Right lung (tissue), 10 donors: ENCODE data around the gene ADSL. TPM values are rescaled to one million over a fixed set of nuclear protein-coding genes. Genes with fewer than 3 reads are reported as not detected.
A peak's percentile ranks its signal among the peaks of the same experiment; 100 is the strongest.
"Not testable (repeated sequence)": the region's sequence is repeated elsewhere in the genome, so short reads cannot be mapped to it uniquely, and the experiment has no call there.

ENCODE experiments used
- DNase-seq, 2 donors: peaks; one replicate each; pipeline ENCODE4 v3.0.0-alpha.2; 2013
- long read RNA-seq, 8 donors: transcript quantifications; one replicate each; lab custom pipeline, GENCODE V29; 2026
- polyA plus RNA-seq, 5 donors: library from polyadenylated mRNA; unstranded; fragments of 120-200 nt; gene quantifications; one replicate each; pipeline versions ENCODE4 v1.2.1 to v1.2.3, GENCODE V29; 2013; ENCODE audit warnings: inconsistent platforms in 1 of 5, low replicate concordance in 1 of 5; ENCODE audit not compliant: insufficient read length in 5 of 5, insufficient read depth in 1 of 5

The ADSL gene
- 100 to 1,000 TPM in 2 of 5 donors, 10 to 100 TPM in 3; 94.3 to 114 (median 99.8) TPM for polyA plus RNA-seq
- long read RNA-seq, donor 1, full-length matches to known transcripts, result 28 of 64 reads
- long read RNA-seq, donor 1, partial matches to known transcripts, result 36 of 64 reads
- long read RNA-seq, donor 1, other reads (novel, unspliced or antisense), result 0 of 64 reads
- long read RNA-seq, donor 2, full-length matches to known transcripts, result 13 of 39 reads
- long read RNA-seq, donor 2, partial matches to known transcripts, result 26 of 39 reads
- long read RNA-seq, donor 2, other reads (novel, unspliced or antisense), result 0 of 39 reads
- long read RNA-seq, donor 3, full-length matches to known transcripts, result 17 of 51 reads
- long read RNA-seq, donor 3, partial matches to known transcripts, result 34 of 51 reads
- long read RNA-seq, donor 3, other reads (novel, unspliced or antisense), result 0 of 51 reads
- long read RNA-seq, donor 4, full-length matches to known transcripts, result 11 of 26 reads
- long read RNA-seq, donor 4, partial matches to known transcripts, result 15 of 26 reads
- long read RNA-seq, donor 4, other reads (novel, unspliced or antisense), result 0 of 26 reads
- long read RNA-seq, donor 5, full-length matches to known transcripts, result 39 of 98 reads
- long read RNA-seq, donor 5, partial matches to known transcripts, result 59 of 98 reads
- long read RNA-seq, donor 5, other reads (novel, unspliced or antisense), result 0 of 98 reads
- long read RNA-seq, donor 6, full-length matches to known transcripts, result 30 of 65 reads
- long read RNA-seq, donor 6, partial matches to known transcripts, result 35 of 65 reads
- long read RNA-seq, donor 6, other reads (novel, unspliced or antisense), result 0 of 65 reads
- long read RNA-seq, donor 7, full-length matches to known transcripts, result 12 of 64 reads
- long read RNA-seq, donor 7, partial matches to known transcripts, result 52 of 64 reads
- long read RNA-seq, donor 7, other reads (novel, unspliced or antisense), result 0 of 64 reads
- long read RNA-seq, donor 8, full-length matches to known transcripts, result 18 of 37 reads
- long read RNA-seq, donor 8, partial matches to known transcripts, result 19 of 37 reads
- long read RNA-seq, donor 8, other reads (novel, unspliced or antisense), result 0 of 37 reads

GRCh38 chr22:40346185-40347118 lies at the start of gene ADSL:
Gene ADSL, plus strand, starts transcription at chr22:40346500. Its CDS starts 59 bp downstream, at chr22:40346559.
- peak; percentile 87 to 88 for DNase-seq

- no peak for DNase-seq
These were observed 46.0 kb upstream of the ADSL start for GRCh38 chr22:40300316-40300715.

- no peak for DNase-seq
These were observed 45.2 kb upstream of the ADSL start for GRCh38 chr22:40300884-40301672.

GRCh38 chr22:40302149-40302548 lies 44.2 kb upstream of the ADSL start:
- no peak for DNase-seq

- DNase-seq, result no peak
These were observed 40.7 kb upstream of the ADSL start for GRCh38 chr22:40305625-40306024.

- DNase-seq, result no peak
These were observed 37.2 kb upstream of the ADSL start for GRCh38 chr22:40308999-40309573.

- no peak for DNase-seq
These were observed 36.7 kb upstream of the ADSL start for GRCh38 chr22:40309631-40310030.

- DNase-seq, result no peak
These were observed 36.1 kb upstream of the ADSL start for GRCh38 chr22:40310081-40310767.

- DNase-seq, result no peak
These were observed 35.6 kb upstream of the ADSL start for GRCh38 chr22:40310768-40311120.

- not testable (repeated sequence) for DNase-seq
These were observed 34.7 kb upstream of the ADSL start for GRCh38 chr22:40311646-40312045.

- DNase-seq, result no peak
These were observed 34.2 kb upstream of the ADSL start for GRCh38 chr22:40312050-40312449.

- DNase-seq, result no peak
These were observed 33.3 kb upstream of the ADSL start for GRCh38 chr22:40313007-40313406.

GRCh38 chr22:40314041-40314440 lies 32.3 kb upstream of the ADSL start:
- no peak for DNase-seq

- no peak for DNase-seq
These were observed 25.6 kb upstream of the ADSL start for GRCh38 chr22:40320687-40321086.

GRCh38 chr22:40322021-40322420 lies 24.3 kb upstream of the ADSL start:
- no peak for DNase-seq

- no peak for DNase-seq
These were observed 23.4 kb upstream of the ADSL start for GRCh38 chr22:40322818-40323447.

GRCh38 chr22:40323681-40324171 lies 22.6 kb upstream of the ADSL start:
- DNase-seq, result no peak

- DNase-seq, result no peak
These were observed 21.6 kb upstream of the ADSL start for GRCh38 chr22:40324468-40325305.
